Mesothelial cell of epicardium (in vitro differentiated cells): Measurements from ENCODE around the gene FNDC8. TPM values are rescaled to one million over a fixed set of nuclear protein-coding genes. Genes with fewer than 3 reads are reported as not detected.
"Not testable (repeated sequence)": the region's sequence is repeated elsewhere in the genome, so short reads cannot be mapped to it uniquely, and the experiment has no call there.

ENCODE experiments used
- DNase-seq, 2 experiments: peaks; one replicate each; pipeline ENCODE4 v3.0.0; 2021; ENCODE audit warnings: low spot score in 2 of 2; ENCODE audit not compliant: unreplicated experiment in 2 of 2
- H3K27ac Mint-ChIP-seq: 2 replicates; pipeline ENCODE4 v1.8.0; 2021; ENCODE audit warnings: mixed read lengths
- H3K27me3 Mint-ChIP-seq: 2 replicates; pipeline ENCODE4 v1.8.0; 2021; ENCODE audit warnings: low read depth, mixed read lengths
- H3K36me3 Mint-ChIP-seq: 2 replicates; pipeline ENCODE4 v1.8.0; 2021; ENCODE audit warnings: mixed read lengths
- H3K4me1 Mint-ChIP-seq: 2 replicates; pipeline ENCODE4 v1.8.0; 2021; ENCODE audit warnings: mixed read lengths
- H3K4me3 Mint-ChIP-seq: 2 replicates; pipeline ENCODE4 v1.8.0; 2021; ENCODE audit warnings: mild to moderate bottlenecking, moderate library complexity, mixed read lengths
- H3K9me3 Mint-ChIP-seq: 2 replicates; pipeline ENCODE4 v1.8.0; 2021; ENCODE audit warnings: mixed read lengths
- CTCF ChIP-seq: fragments of 200-600 bp; sonication (generic); IDR thresholded peaks from one replicate; pipeline ENCODE4 v1.5.0; 2021; ENCODE audit warnings: antibody characterized with exemption; ENCODE audit not compliant: unreplicated experiment
- total RNA-seq: library from RNA; stranded (reverse); gene quantifications from 3 replicates; pipeline ENCODE4 v1.2.1, GENCODE V29; 2021

The FNDC8 gene
- total RNA-seq, 1 donor from 2014 or later, result not detected

- H3K36me3 Mint-ChIP-seq, result peaks cover 9% of the 10 kb centered on the region
- TF ChIP-seq CTCF, result no peak
- H3K27ac Mint-ChIP-seq, result no peak overlapping the region
- no peaks in the 10 kb centered on the region for H3K9me3 Mint-ChIP-seq
- no peaks in the 10 kb centered on the region for H3K4me1 Mint-ChIP-seq
- no peaks in the 10 kb centered on the region for H3K27me3 Mint-ChIP-seq
- no peak for DNase-seq
- no peak overlapping the region for H3K4me3 Mint-ChIP-seq
Observed at GRCh38 chr17:35099908-35100307, 21.5 kb upstream of the FNDC8 start.

GRCh38 chr17:35101036-35101435 lies 20.4 kb upstream of the FNDC8 start:
- H3K4me3 Mint-ChIP-seq, result no peak overlapping the region
- H3K4me1 Mint-ChIP-seq, result no peaks in the 10 kb centered on the region
- TF ChIP-seq CTCF, result no peak
- no peak overlapping the region for H3K27ac Mint-ChIP-seq
- no peaks in the 10 kb centered on the region for H3K27me3 Mint-ChIP-seq
- DNase-seq, result no peak
- peaks cover 20% of the 10 kb centered on the region for H3K36me3 Mint-ChIP-seq
- peaks cover under 1% of the 10 kb centered on the region for H3K9me3 Mint-ChIP-seq

GRCh38 chr17:35101725-35102124 lies 19.7 kb upstream of the FNDC8 start:
- no peak for TF ChIP-seq CTCF
- H3K4me1 Mint-ChIP-seq, result no peaks in the 10 kb centered on the region
- peaks cover 26% of the 10 kb centered on the region for H3K36me3 Mint-ChIP-seq
- no peak overlapping the region for H3K27ac Mint-ChIP-seq
- no peak for DNase-seq
- no peak overlapping the region for H3K4me3 Mint-ChIP-seq
- H3K9me3 Mint-ChIP-seq, result peaks cover 3% of the 10 kb centered on the region
- H3K27me3 Mint-ChIP-seq, result no peaks in the 10 kb centered on the region

GRCh38 chr17:35103271-35103670 lies 18.1 kb upstream of the FNDC8 start:
- no peak for TF ChIP-seq CTCF
- H3K4me3 Mint-ChIP-seq, result no peak overlapping the region
- H3K4me1 Mint-ChIP-seq, result no peaks in the 10 kb centered on the region
- no peak overlapping the region for H3K27ac Mint-ChIP-seq
- H3K36me3 Mint-ChIP-seq, result peaks cover 30% of the 10 kb centered on the region
- H3K9me3 Mint-ChIP-seq, result peaks cover 3% of the 10 kb centered on the region
- H3K27me3 Mint-ChIP-seq, result no peaks in the 10 kb centered on the region
- DNase-seq, result no peak

GRCh38 chr17:35104844-35105450 lies 16.5 kb upstream of the FNDC8 start:
- no peak for DNase-seq
- Mint-ChIP-seq H3K27me3 (no peaks in the 10 kb centered on the region), H3K36me3 (peaks cover 32% of the 10 kb centered on the region), H3K27ac (no peak overlapping the region), H3K9me3 (peaks cover 3% of the 10 kb centered on the region), H3K4me1 (no peaks in the 10 kb centered on the region), H3K4me3 (no peak overlapping the region)
- no peak for TF ChIP-seq CTCF

- H3K4me3 Mint-ChIP-seq, H3K4me1 Mint-ChIP-seq, DNase-seq, H3K9me3 Mint-ChIP-seq, H3K27me3 Mint-ChIP-seq, H3K27ac Mint-ChIP-seq: not testable (repeated sequence)
- H3K36me3 Mint-ChIP-seq, result peaks cover 27% of the 10 kb centered on the region
Observed at GRCh38 chr17:35110791-35111190, 10.6 kb upstream of the FNDC8 start.
